GM19023 (cell line): ENCODE measurements around the gene STEEP1.

Experiments used
- ATAC-seq: cut with Tn5 transposase; IDR thresholded peaks from one replicate; pipeline ENCODE4 v1.9.1; 2021; ENCODE audit warnings: mild to moderate bottlenecking, moderate library complexity; ENCODE audit not compliant: unreplicated experiment

Gene STEEP1

DNA sequence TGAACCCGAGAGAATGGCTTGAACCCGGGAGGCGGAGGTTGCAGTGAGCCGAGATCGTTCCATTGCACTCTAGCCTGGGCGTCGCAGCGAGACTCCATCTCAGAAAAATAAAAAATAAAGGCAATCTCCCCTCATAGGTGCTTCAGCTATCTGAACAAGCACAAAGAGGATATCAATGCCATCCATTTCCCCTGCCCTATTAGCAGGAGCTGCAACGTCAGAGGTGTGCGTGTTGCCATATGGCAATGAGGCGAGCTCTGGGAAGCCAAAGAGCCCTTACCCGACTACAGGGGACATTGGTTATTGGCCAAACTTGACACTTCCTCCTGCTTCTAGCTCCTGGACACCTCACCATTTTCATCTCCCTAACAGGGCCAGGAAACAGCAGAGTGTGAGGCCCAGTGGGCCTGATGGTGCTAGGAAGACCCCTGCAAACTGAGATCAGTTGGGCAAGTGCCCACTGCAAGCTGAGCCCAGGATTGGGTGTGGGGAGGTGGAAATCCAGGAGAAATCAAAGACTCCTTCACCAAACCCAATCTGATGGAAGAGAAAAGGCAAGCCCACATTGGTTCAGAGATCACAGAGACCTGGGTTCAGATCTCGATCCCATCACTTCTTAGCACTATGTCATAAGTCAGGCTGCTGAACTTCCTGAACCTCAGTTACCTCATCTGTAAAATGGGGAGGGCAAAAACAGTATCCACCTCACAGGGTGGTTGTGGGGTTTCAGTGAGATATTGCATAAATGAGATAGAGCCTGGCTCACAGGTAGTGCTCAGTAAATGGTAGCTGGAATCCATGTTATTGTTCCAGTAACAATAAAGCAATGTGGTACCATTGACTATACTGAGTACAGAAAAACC lies 75.8 kb downstream of the STEEP1 start:
- ATAC-seq = no peak

DNA sequence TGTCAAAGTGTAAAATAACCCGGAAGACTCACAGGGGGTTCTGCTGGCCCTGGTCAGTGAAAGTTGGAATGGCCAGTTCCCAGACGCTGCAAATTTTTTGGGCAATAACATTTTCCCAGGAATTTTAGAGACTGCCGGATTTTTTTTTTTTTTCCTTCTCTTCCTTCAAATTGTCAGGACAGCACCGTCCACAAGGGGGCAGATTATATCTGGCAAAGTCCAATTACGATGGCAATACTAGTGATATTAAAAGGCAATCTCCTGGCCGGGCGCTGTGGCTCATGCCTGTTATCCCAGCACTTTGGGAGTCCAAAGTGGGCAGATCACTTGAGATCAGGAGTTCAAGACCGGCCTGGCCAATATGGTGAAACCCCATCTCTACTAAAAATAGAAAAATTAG lies 76.5 kb downstream of the STEEP1 start:
- no peak for ATAC-seq
